SIG-M5 treated with dmso at 0.1 percent for 504 hours (cell line): ENCODE data around the gene FIBCD1.
"Not testable (repeated sequence)": the region's sequence is repeated elsewhere in the genome, so short reads cannot be mapped to it uniquely, and the experiment has no call there.

Source experiments
- DNase-seq: peaks from one replicate; lab custom pipeline; 2025; ENCODE audit not compliant: unreplicated experiment; lab: John Stamatoyannopoulos, UW

Gene FIBCD1

GRCh38 chr9:130954925-130955324 lies 15.9 kb upstream of the FIBCD1 start:
- DNase-seq: not testable (repeated sequence)

DNA sequence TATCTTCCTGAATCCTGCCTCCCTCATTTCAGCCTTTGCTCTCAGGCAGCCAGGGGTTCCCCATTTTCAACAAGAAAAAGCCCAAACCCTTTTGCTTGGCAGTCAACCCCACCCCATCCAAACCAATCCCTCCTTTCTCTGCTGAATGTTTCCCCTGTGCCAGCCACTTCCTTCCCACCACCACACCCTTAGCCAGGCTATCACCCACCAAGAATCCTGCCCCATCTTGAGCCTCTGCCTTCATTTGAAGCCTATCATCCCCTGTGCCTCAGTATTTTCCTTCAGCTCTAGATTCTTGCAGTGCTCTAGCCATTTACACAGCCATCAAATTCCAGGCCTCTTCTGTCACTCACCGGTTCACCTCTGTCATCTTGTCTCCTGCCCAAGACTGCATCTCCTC lies 15.3 kb upstream of the FIBCD1 start:
- no peak for DNase-seq

DNA sequence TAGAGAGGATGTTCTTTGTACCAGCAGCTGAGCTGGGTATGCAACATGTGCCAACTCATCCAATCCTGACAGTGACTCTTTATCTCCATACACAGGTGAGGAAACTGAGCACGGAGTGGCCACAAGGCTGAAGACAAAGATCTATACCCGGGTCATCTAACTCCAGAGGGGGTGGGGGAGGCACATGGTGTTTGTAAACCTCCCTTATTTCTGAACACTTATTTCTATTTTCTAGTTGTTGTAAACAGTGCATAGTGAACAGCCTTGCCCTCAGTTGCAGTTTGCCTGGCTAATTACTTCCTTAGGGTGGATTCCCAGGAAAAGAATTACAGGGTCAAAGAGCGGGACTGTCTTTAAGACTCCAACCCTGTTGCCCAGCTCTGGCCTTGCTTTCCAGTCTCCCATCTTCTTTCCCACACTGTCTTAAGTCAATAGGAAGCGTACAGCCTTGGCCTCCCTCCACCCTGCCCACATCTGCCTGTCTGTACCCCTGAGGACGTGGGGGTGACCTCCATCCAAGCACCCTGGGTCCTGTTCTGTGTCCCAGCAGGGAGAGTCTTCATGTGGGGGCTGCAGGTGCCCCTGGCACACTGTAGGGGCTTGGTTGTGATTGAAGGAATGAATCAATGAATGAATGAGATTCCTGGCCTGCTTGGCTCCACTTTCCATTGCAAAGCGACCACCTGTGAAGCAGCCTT lies 13.2 kb upstream of the FIBCD1 start:
- DNase-seq: no peak

- no peak for DNase-seq
These were observed 10.9 kb upstream of the FIBCD1 start for GRCh38 chr9:130950039-130950311.

DNA sequence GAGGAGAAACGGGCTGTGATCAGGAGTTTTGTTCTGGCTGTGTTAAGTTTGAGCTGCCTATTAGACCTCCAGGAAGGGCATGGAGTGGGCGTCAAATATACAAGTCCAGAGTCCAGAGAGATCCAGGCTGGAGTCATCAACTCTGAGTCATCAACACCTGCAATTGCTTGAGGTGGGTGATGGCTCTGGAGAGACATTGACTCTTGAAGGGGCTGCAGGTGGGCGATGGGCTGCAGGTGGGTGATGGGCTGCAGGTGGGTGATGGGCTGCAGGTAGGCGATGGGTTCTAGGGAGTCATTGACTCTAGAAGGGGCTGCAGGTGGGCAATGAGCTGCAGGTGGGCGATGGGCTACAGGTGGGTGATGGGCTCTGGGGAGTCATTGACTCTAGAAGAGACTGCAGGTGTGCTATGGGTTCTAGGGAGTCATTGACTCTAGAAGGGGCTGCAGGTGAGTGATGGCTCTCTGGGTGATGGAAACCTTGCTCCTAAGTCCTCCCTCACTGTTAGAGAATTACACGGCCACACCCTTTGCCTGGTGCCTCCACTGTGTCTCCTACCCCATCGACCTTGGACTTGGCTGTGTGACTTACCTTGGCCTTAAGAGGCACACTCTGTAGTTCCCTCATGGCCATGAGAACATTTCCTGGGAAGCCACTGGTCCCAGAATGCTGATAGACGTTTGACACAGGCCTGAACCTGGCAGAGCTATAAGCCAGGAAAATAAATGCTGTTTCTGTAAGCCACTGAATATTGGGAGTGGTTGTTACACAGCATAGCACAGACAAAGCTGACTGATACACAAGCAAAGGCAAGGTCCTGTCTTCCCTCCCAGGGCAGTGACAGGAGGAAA lies 10.4 kb upstream of the FIBCD1 start:
- no peak for DNase-seq

- no peak for DNase-seq
These were observed 9.2 kb upstream of the FIBCD1 start for GRCh38 chr9:130948266-130948665.

DNA sequence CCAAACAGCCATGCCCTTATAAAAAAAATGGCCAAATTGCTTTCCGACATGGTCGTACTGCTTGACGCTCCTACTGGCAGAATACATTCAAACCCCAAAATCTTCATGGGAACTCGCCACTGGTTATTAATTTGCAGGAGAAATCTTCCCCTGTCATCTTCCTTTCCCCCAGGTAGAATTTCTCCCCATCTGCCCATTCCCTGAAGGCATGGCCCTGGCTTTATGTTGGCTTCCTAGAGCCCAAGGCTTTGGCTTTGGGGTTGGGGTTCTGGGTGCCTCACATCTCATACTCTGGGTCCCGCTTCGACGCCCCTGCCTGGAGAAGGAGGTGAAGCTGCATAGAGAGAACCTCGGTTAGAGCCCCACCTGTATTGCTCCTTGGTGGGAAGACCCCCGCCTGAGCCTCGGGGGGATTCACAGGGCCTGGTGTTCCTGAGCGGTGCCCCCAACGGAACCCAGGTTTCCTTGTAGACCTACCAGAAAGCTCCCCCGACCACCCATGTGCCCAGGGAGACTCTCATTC lies 8.6 kb upstream of the FIBCD1 start:
- DNase-seq: no peak

- DNase-seq: no peak
These were observed 7.9 kb upstream of the FIBCD1 start for GRCh38 chr9:130946766-130947617.

- no peak for DNase-seq
These were observed 6.1 kb upstream of the FIBCD1 start for GRCh38 chr9:130945173-130945572.

GRCh38 chr9:130944510-130945058 lies 5.5 kb upstream of the FIBCD1 start:
- no peak for DNase-seq

- no peak for DNase-seq
These were observed 4.7 kb upstream of the FIBCD1 start for GRCh38 chr9:130943777-130944176.

GRCh38 chr9:130943221-130943620 lies 4.2 kb upstream of the FIBCD1 start:
- DNase-seq: no peak

GRCh38 chr9:130942679-130943078 lies 3.6 kb upstream of the FIBCD1 start:
- no peak for DNase-seq

DNA sequence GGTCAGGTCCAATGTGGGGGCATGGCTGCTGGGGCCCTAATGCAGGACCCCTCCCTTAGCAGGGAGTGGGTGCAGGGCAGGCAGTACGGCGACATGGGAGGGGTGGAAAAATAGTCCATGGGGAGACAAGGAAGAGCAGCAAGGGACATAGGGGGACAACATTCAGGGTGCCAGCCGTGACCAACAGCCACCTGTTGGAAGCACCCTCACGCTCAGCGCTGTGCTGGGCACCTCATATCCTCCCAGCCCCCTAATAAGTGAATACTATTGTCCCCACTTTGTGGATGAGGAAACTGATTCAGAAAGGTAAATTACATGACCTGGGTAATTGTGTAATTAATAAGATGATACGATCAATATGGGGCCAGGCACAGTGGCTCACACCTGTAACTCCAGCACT lies 3.0 kb upstream of the FIBCD1 start:
- DNase-seq: no peak

DNA sequence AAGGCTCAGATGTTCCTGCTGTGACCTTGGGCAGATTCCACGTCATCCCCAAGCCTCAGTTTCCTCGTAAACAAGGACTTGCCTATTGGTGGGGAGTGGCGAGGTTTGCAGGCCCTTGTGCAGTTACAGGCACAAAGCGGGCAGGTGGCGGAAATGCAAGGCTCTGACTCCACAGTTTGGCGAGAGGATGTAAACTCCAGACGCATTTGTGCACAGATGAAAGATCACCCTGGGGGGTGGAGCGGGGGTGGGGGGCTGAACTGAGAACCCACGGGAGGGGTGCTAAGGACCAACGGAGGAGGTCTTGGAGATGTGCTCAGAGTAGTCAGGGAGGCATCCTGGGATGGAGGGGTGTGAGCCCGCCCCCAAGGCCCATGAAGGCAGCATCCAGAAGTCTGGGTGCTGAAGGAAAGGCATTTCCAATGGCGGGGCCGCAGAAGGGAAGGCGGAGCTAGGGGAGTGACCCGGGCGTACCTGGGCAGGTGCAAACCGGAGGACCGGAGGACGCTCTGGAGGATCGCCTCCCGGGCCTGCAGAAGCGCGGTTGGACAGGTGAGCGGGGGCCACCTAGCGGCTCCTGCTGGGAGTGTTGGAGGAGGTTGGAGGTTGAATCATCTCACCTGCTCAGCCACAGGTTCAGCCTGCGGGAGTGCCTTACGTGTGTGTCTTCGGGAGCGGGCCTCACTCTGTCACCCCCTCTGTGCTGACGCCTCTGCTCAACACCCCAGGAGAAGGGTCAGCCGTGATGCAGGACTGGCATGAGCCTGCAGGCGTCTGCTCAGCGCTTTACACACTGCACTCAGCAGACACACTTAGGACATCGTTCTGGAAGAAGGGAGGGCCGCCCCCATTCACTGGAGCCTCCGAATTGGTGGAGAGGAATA lies 1.9 kb upstream of the FIBCD1 start:
- peak; percentile 45 for DNase-seq

- DNase-seq: no peak
These were observed 1.0 kb upstream of the FIBCD1 start for GRCh38 chr9:130940027-130940549.

DNA sequence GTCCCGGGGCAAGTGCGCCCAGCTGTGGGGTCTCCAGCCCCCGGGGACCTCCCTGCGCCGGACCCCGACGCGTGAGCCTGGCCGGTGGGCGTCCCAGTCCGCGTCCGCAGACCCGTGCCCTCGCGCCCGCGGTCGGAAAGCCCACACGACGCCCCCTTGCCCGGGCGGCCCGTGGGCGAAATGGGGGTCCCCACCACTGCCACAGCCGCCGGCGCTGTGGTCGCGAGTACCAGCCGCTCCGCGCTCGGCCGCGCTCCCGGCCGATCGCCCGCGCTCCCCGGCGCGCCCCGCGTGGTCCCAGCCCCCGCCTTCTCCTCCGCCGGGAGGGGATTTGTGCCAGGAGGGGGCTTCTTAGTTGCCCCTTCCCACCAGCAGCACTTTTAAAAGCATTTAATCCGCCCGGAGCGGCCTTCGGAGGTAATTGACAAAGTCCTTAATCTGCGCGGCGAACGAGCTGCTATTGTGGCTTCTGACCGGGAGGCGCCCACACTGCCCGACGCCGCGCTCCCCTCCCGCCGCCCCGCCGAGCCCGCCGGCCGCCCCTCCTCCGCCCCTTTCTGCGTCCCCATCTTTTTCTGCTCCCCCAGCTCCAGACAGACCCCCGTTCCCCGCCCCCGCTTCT lies 469 bp upstream of the FIBCD1 start:
- DNase-seq: no peak

DNA sequence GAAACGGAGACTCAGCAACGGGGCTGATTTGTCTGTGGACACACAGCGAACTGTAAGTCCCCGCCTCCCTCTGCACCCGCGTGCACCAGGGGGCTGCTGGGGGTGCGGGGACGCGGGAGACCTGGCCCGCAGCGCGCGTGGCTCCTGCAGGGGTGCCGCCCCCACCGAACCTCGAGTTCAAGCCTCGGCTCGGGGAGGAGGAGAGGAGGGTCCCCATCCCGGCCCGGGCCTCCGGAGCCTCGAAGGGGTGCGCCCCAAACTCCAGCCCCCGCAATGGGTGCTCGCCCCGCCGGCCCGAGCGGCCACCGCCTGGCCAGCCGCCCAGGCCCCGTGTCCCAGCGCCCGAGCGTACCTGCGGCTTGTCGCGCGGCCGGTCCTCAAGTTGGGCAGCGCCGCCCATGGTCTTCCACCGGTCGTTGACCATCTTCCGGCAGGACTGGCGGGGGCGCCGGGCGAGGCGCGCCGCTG lies 829 bp downstream of the FIBCD1 start:
- DNase-seq: no peak
